Measurements from ENCODE around the gene OR6J1. TPM values are rescaled to one million over a fixed set of nuclear protein-coding genes. Genes with fewer than 3 reads are reported as not detected.

Gene OR6J1
- total RNA-seq, 1 experiment from 2014 or later, result not detected

DNA sequence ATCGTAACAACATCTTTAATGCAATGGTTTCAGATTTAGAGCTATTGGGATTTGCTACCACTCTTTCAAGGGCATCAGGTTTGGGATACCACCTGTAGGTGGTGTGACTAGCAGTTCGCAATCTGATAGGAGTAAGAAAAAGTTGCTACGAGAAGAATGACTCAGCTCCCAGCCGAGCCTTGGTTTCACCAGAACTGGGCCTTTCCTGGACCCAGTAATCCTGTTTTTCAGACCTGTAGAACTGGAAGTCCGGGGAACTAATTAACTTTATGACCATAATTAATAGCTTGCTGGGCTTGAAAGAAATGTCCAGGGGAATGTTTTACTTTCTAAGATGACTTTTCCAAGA lies 45.3 kb downstream of the OR6J1 start:
- Histone ChIP-seq H3K4me3 (ENCODE audit: low read length) (peak overlapping the region; percentile 83), H3K27ac (ENCODE audit: low read length) (no peak overlapping the region)
- DNase-seq, result peak; percentile 54

DNA sequence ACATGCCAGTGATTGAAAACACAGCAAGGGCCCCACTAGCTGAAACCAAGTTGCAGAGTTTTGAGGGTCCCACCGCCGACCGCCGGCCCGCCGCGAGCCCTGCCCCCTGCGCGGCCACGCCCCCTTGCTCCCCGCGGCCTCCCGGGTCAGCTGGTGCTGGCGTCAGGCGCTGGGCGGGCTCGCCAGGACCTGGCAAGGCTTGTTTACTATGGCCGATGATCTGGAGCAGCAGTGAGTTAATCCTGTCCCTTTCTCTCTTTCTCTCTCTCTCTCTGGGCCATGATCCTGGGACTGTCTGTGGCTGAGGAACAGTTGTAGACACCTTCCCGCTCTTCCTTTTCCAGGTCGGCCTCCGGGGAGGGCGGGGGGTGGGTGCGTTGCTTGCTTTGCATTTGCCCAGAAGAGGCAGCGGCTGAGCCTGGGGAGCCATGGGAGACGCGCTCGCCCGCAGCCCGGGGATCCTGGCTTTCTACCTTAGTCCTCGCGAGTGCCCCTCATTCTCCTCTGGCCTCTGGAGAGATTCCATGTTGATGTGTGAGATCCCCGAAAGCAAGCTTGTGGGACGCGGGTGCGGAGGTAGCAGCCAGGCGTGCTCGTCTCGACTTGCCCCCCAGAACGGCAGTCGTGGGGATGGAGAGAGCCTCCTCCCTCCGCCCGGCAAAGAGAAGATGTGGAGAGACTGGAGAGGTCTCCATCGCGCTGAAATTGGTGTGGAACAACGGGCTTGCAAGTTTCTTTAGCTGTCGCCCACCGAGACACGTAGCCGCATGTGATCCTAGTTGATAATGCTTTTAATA lies 45.9 kb downstream of the OR6J1 start, which contains the start of gene ABHD4:
ABHD4 (plus strand) TSS at position 202 of the 797 bp plus-strand sequence; CDS start at position 209, 7 bp downstream.
- H3K79me2 ChIP-seq (ENCODE audit: low read length), result no peaks in the 10 kb centered on the region
- H3K9me3 ChIP-seq (ENCODE audit: low read length), result no peaks in the 10 kb centered on the region
- no peak within 1 kb of the TSS for H3K27ac ChIP-seq (ENCODE audit: low read length)
- peak within 1 kb of the TSS; percentile 80 for H3K9ac ChIP-seq (ENCODE audit: low read length)
- peak within 1 kb of the TSS; percentile 95 for H3K4me2 ChIP-seq (ENCODE audit: low read depth, low read length, poor library complexity, severe bottlenecking)
- H3K4me1 ChIP-seq (ENCODE audit: low read length), result peaks cover 35% of the 10 kb centered on the region
- peak within 1 kb of the TSS; percentile 92 for H2AFZ ChIP-seq (ENCODE audit: low read length)
- DNase-seq, result peak; percentile 85
- H3K27me3 ChIP-seq (ENCODE audit: low read length), result no peaks in the 10 kb centered on the region
- H3K9me2 ChIP-seq (replicated peaks; ENCODE audit: insufficient read depth, low read length), result no peaks in the 10 kb centered on the region
- H3K36me3 ChIP-seq (ENCODE audit: insufficient read depth, low read length), result no peaks in the 10 kb centered on the region
- no peaks in the 10 kb centered on the region for H4K20me1 ChIP-seq (ENCODE audit: insufficient read depth, low read depth, low read length)
- H3K4me3 ChIP-seq (ENCODE audit: low read length), result peak within 1 kb of the TSS; percentile 83

More for the DNA sequence above, 45.3 kb downstream of the OR6J1 start:
- Histone ChIP-seq H3K9ac (ENCODE audit: low read length) (peak overlapping the region; percentile 80), H3K9me2 (replicated peaks; ENCODE audit: insufficient read depth, low read length) (no peaks in the 10 kb centered on the region), H4K20me1 (ENCODE audit: insufficient read depth, low read depth, low read length) (no peaks in the 10 kb centered on the region), H3K36me3 (ENCODE audit: insufficient read depth, low read length) (no peaks in the 10 kb centered on the region), H3K27me3 (ENCODE audit: low read length) (no peaks in the 10 kb centered on the region), H3K79me2 (ENCODE audit: low read length) (no peaks in the 10 kb centered on the region), H3K4me1 (ENCODE audit: low read length) (peaks cover 31% of the 10 kb centered on the region), H3K4me2 (ENCODE audit: low read depth, low read length, poor library complexity, severe bottlenecking) (peak overlapping the region; percentile 95), H2AFZ (ENCODE audit: low read length) (peak overlapping the region; percentile 92), H3K9me3 (ENCODE audit: low read length) (no peaks in the 10 kb centered on the region)

DNA sequence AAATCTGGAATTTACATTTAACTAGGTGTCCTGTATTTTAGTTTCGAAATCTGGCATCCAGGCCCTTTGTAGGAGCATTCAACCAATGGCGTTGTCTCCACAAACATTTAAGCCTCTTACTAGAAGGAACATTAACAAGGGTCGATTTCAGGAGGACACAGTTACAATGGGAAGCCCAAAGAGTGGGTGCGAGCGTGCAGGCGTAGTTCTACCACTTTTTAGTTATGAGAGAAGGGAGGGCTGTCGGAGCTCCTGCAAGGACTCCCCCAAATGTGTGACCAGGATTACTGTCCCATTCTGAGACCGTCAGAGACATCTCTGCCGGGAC lies 46.4 kb downstream of the OR6J1 start:
- H3K9me2 ChIP-seq (replicated peaks; ENCODE audit: insufficient read depth, low read length), result no peaks in the 10 kb centered on the region
- no peak for DNase-seq
- H3K9me3 ChIP-seq (ENCODE audit: low read length), result no peaks in the 10 kb centered on the region
- H3K9ac ChIP-seq (ENCODE audit: low read length), result peak overlapping the region; percentile 80
- no peaks in the 10 kb centered on the region for H3K36me3 ChIP-seq (ENCODE audit: insufficient read depth, low read length)
- peak overlapping the region; percentile 83 for H3K4me3 ChIP-seq (ENCODE audit: low read length)
- no peaks in the 10 kb centered on the region for H3K79me2 ChIP-seq (ENCODE audit: low read length)
- peak overlapping the region; percentile 92 for H2AFZ ChIP-seq (ENCODE audit: low read length)
- peak overlapping the region; percentile 95 for H3K4me2 ChIP-seq (ENCODE audit: low read depth, low read length, poor library complexity, severe bottlenecking)
- H4K20me1 ChIP-seq (ENCODE audit: insufficient read depth, low read depth, low read length), result no peaks in the 10 kb centered on the region
- no peak overlapping the region for H3K27ac ChIP-seq (ENCODE audit: low read length)
- no peaks in the 10 kb centered on the region for H3K27me3 ChIP-seq (ENCODE audit: low read length)
- H3K4me1 ChIP-seq (ENCODE audit: low read length), result peaks cover 41% of the 10 kb centered on the region

DNA sequence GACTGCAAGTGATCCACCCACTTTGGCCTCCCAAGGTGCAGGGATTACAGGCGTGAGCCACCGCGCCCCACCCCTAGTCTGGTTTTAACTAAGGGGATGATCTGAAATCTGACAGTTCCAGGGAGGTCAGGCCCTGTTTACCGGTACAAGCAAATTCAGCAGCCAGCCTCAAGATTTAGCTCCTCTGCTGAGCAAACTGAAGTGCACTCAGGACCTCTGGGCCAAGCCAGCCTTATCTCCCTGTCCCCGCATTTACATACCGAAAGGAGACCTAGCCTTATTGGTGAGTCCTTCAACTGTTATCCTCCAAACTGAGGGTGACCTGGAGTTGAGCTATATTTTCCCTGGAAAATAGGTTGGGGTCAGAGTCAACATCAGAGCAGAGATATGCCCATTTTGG lies 46.9 kb downstream of the OR6J1 start:
- no peaks in the 10 kb centered on the region for H3K79me2 ChIP-seq (ENCODE audit: low read length)
- H3K27ac ChIP-seq (ENCODE audit: low read length), result no peak overlapping the region
- H3K4me1 ChIP-seq (ENCODE audit: low read length), result peaks cover 46% of the 10 kb centered on the region
- H3K9ac ChIP-seq (ENCODE audit: low read length), result no peak overlapping the region; the same call in 1 of the 2 replicates
- H3K9me2 ChIP-seq (replicated peaks; ENCODE audit: insufficient read depth, low read length), result no peaks in the 10 kb centered on the region
- H3K4me3 ChIP-seq (ENCODE audit: low read length), result peak overlapping the region; percentile 83; the same call in 1 of the 2 replicates
- H3K9me3 ChIP-seq (ENCODE audit: low read length), result no peaks in the 10 kb centered on the region
- H3K4me2 ChIP-seq (ENCODE audit: low read depth, low read length, poor library complexity, severe bottlenecking), result peak overlapping the region; percentile 95
- no peaks in the 10 kb centered on the region for H3K36me3 ChIP-seq (ENCODE audit: insufficient read depth, low read length)
- DNase-seq, result no peak
- no peaks in the 10 kb centered on the region for H4K20me1 ChIP-seq (ENCODE audit: insufficient read depth, low read depth, low read length)
- no peaks in the 10 kb centered on the region for H3K27me3 ChIP-seq (ENCODE audit: low read length)
- peak overlapping the region; percentile 92 for H2AFZ ChIP-seq (ENCODE audit: low read length)

DNA sequence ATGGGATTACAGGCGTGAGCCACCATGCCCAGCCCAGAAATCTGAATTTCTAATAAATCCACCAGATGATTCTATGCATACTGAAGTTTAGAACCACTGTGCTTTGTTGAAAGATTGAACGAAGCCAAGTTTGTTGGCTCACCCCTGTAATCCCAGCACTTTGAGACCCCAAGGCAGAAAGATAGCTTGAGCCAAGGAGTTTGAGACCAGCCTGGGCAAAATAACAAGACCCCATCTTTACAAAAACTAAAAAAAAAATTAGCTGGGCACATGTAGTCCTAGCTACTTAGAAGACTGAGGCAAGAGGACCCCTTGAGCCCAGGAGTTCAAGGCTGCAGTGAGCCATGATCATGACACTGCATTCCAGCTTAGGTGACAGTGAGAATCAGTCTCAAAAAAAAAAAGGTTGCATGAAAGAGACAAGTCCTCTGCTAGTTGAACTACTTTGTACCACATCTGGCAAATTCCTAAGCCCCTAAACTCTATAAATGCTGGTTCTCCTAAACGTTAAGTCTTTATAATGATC lies 47.7 kb downstream of the OR6J1 start:
- Histone ChIP-seq H3K27ac (ENCODE audit: low read length) (no peak overlapping the region), H3K9ac (ENCODE audit: low read length) (no peak overlapping the region), H4K20me1 (ENCODE audit: insufficient read depth, low read depth, low read length) (no peaks in the 10 kb centered on the region), H3K9me3 (ENCODE audit: low read length) (no peaks in the 10 kb centered on the region), H3K9me2 (replicated peaks; ENCODE audit: insufficient read depth, low read length) (no peaks in the 10 kb centered on the region), H3K27me3 (ENCODE audit: low read length) (no peaks in the 10 kb centered on the region), H3K79me2 (ENCODE audit: low read length) (no peaks in the 10 kb centered on the region), H2AFZ (ENCODE audit: low read length) (no peak overlapping the region), H3K36me3 (ENCODE audit: insufficient read depth, low read length) (no peaks in the 10 kb centered on the region), H3K4me3 (ENCODE audit: low read length) (no peak overlapping the region), H3K4me2 (ENCODE audit: low read depth, low read length, poor library complexity, severe bottlenecking) (no peak overlapping the region), H3K4me1 (ENCODE audit: low read length) (peaks cover 54% of the 10 kb centered on the region)
- no peak for DNase-seq

DNA sequence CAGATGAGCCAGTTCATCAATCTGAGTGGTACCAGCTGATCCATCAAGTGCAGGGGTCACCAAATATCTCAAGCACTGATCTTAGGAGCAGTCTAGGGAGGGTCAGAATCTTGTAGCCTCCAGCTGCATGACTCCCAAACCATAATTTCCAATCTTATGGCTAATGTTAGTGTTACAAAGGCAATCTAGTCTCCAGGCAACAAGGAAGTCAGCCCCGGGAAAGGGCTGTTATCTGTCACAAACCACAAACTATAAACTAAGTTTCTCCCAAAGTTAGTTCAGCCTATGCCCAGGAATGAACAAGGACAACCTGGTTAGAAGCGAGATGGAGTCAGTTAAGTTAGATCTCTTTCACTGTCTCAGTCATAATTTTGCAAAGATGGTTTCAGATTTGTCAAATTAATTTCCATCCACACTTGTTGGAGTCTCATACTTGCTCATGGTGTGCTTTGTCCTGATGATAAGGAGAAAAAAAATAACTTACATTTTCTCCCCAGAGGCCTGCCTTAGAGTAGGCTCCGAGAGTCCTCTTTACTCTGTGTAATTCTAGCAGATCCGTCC lies 49.9 kb downstream of the OR6J1 start:
- Histone ChIP-seq H3K9ac (ENCODE audit: low read length) (no peak overlapping the region), H2AFZ (ENCODE audit: low read length) (no peak overlapping the region), H3K4me2 (ENCODE audit: low read depth, low read length, poor library complexity, severe bottlenecking) (no peak overlapping the region), H4K20me1 (ENCODE audit: insufficient read depth, low read depth, low read length) (no peaks in the 10 kb centered on the region), H3K27ac (ENCODE audit: low read length) (no peak overlapping the region), H3K4me3 (ENCODE audit: low read length) (no peak overlapping the region), H3K36me3 (ENCODE audit: insufficient read depth, low read length) (no peaks in the 10 kb centered on the region), H3K9me2 (replicated peaks; ENCODE audit: insufficient read depth, low read length) (no peaks in the 10 kb centered on the region), H3K27me3 (ENCODE audit: low read length) (no peaks in the 10 kb centered on the region), H3K9me3 (ENCODE audit: low read length) (no peaks in the 10 kb centered on the region), H3K79me2 (ENCODE audit: low read length) (no peaks in the 10 kb centered on the region), H3K4me1 (ENCODE audit: low read length) (peaks cover 56% of the 10 kb centered on the region)
- DNase-seq, result no peak

- no peak overlapping the region for H3K9ac ChIP-seq (ENCODE audit: low read length)
- H3K4me1 ChIP-seq (ENCODE audit: low read length), result peaks cover 49% of the 10 kb centered on the region
- H3K4me3 ChIP-seq (ENCODE audit: low read length), result no peak overlapping the region
- peaks cover 4% of the 10 kb centered on the region for H3K79me2 ChIP-seq (ENCODE audit: low read length)
- H2AFZ ChIP-seq (ENCODE audit: low read length), result no peak overlapping the region
- H4K20me1 ChIP-seq (ENCODE audit: insufficient read depth, low read depth, low read length), result no peaks in the 10 kb centered on the region
- DNase-seq, result no peak
- no peak overlapping the region for H3K4me2 ChIP-seq (ENCODE audit: low read depth, low read length, poor library complexity, severe bottlenecking)
- H3K36me3 ChIP-seq (ENCODE audit: insufficient read depth, low read length), result no peaks in the 10 kb centered on the region
- H3K27me3 ChIP-seq (ENCODE audit: low read length), result no peaks in the 10 kb centered on the region
- no peaks in the 10 kb centered on the region for H3K9me2 ChIP-seq (replicated peaks; ENCODE audit: insufficient read depth, low read length)
- no peak overlapping the region for H3K27ac ChIP-seq (ENCODE audit: low read length)
- H3K9me3 ChIP-seq (ENCODE audit: low read length), result no peaks in the 10 kb centered on the region
These were observed 50.6 kb downstream of the OR6J1 start for GRCh38 chr14:22593601-22594000.

DNA sequence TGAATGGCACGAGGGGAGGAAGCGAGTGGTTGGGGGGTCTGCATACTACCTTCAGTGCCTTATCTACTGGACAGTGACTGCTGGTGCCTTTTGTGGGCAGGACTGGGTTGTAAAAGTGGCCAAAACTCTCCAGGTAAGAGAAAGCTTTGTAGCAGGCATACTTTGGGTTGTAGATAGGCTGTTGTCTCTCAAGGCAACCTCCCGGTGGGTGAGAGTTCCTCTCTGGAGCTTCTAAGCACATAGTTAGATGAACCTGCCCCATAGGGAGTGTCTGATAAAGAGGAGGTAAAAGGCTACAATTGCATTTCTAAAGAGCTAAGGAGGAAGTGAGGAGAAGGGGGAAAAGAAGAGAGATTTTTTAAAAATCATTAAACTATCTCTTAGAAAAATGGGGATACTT lies 51.0 kb downstream of the OR6J1 start:
- Histone ChIP-seq H3K27me3 (ENCODE audit: low read length) (no peaks in the 10 kb centered on the region), H3K27ac (ENCODE audit: low read length) (no peak overlapping the region), H3K9ac (ENCODE audit: low read length) (0 out of 2 replicates have a peak overlapping the region, but pooled peaks have one; percentile 9), H3K4me1 (ENCODE audit: low read length) (peaks cover 48% of the 10 kb centered on the region), H3K9me3 (ENCODE audit: low read length) (no peaks in the 10 kb centered on the region), H3K4me3 (ENCODE audit: low read length) (no peak overlapping the region), H3K79me2 (ENCODE audit: low read length) (peaks cover 8% of the 10 kb centered on the region), H3K36me3 (ENCODE audit: insufficient read depth, low read length) (no peaks in the 10 kb centered on the region), H3K9me2 (replicated peaks; ENCODE audit: insufficient read depth, low read length) (no peaks in the 10 kb centered on the region), H2AFZ (ENCODE audit: low read length) (peak overlapping the region; percentile 35; the same call in 1 of the 2 replicates), H3K4me2 (ENCODE audit: low read depth, low read length, poor library complexity, severe bottlenecking) (no peak overlapping the region), H4K20me1 (ENCODE audit: insufficient read depth, low read depth, low read length) (no peaks in the 10 kb centered on the region)
- DNase-seq, result no peak

Measured in Karpas-422 (cell line).